ENCODE data around the gene RASAL3. TPM values are rescaled to one million over a fixed set of nuclear protein-coding genes. Genes with fewer than 3 reads are reported as not detected.

Gene RASAL3
- total and polyA plus RNA-seq, 2 donors (not counting 1 experiment from before 2014, with no cell fraction given): not detected

DNA sequence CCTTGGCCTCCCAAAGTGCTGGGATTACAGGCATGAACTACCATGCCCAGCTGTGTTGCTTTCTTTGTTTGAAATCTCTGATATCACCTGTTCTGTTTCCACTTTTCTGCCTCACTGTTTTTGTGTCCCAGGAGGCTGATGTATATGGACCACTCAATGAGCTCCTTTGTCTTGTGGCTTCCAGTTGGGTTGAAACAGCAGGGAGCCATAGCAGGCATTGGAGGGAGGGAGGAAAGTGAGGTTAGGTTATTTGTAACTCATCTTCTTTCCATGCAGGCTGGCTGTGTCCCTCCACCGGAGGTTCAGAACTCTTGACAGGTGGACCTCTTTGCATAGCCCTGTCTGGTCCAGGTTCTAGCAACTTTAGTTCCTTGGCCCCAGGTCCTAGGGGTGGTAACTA lies 37.9 kb upstream of the RASAL3 start:
- Histone ChIP-seq H3K9ac (ENCODE audit: insufficient read depth, low read length) (no peak overlapping the region), H3K27ac (ENCODE audit: insufficient read depth, low read length) (no peak overlapping the region), H3K4me2 (ENCODE audit: extremely low read depth, insufficient read depth, low read length) (no peak overlapping the region), H3K4me1 (ENCODE audit: control insufficient read depth, extremely low read depth, insufficient read depth, low read length) (no peaks in the 10 kb centered on the region), H3K9me3 (ENCODE audit: control insufficient read depth, insufficient read depth, low read depth, low read length) (no peaks in the 10 kb centered on the region), H3K27me3 (ENCODE audit: control insufficient read depth, insufficient read depth, low read length) (no peaks in the 10 kb centered on the region), H3K36me3 (ENCODE audit: control insufficient read depth, insufficient read depth, low read length) (no peaks in the 10 kb centered on the region), H3K79me2 (ENCODE audit: control insufficient read depth, insufficient read depth, low read length) (no peaks in the 10 kb centered on the region), H4K20me1 (ENCODE audit: control insufficient read depth, extremely low read depth, insufficient read depth, low read length) (no peaks in the 10 kb centered on the region), H2AFZ (ENCODE audit: low read length) (no peak overlapping the region), H3K4me3 (replicated peaks in 1 of 4; ENCODE audit: control extremely low read depth in 1 of 4, insufficient read depth in 1 of 4, low read depth in 3 of 4, low read length in 4 of 4) (no peak overlapping the region)
- no peak for DNase-seq (ENCODE audit: low read depth in 2 of 2)
- TF ChIP-seq, protein P1, sequence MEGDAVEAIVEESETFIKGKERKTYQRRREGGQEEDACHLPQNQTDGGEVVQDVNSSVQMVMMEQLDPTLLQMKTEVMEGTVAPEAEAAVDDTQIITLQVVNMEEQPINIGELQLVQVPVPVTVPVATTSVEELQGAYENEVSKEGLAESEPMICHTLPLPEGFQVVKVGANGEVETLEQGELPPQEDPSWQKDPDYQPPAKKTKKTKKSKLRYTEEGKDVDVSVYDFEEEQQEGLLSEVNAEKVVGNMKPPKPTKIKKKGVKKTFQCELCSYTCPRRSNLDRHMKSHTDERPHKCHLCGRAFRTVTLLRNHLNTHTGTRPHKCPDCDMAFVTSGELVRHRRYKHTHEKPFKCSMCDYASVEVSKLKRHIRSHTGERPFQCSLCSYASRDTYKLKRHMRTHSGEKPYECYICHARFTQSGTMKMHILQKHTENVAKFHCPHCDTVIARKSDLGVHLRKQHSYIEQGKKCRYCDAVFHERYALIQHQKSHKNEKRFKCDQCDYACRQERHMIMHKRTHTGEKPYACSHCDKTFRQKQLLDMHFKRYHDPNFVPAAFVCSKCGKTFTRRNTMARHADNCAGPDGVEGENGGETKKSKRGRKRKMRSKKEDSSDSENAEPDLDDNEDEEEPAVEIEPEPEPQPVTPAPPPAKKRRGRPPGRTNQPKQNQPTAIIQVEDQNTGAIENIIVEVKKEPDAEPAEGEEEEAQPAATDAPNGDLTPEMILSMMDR (conservative IDR thresholded peaks at IDR 0.05 in 1 of 2, IDR thresholded peaks at IDR 0.05 in 1 of 2; ENCODE audit: low read depth in 1 of 2, low read length in 2 of 2): no peak
- no peak for TF ChIP-seq EZH2 (IDR thresholded peaks at IDR 0.05; ENCODE audit: low read length, missing control alignments)

DNA sequence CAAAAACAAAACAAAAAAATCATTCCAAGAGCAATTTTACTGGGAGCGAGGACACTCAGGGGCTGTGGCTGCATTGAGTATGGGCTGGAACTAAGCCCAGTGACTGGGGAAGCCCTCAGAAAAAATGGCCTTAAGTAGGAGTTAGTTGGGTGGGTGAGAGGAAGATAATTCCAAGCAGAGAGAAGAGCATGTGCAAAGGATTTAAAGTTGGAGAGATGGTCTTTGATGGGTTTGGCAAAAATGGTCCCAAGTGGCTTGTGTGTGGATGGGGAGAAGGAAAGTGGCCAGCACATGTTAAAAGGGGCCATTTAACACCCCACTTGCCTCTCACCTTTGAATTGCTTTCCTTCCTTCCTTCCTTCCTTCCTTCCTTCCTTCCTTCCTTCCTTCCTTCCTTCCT lies 37.3 kb upstream of the RASAL3 start:
- Histone ChIP-seq H3K27me3 (ENCODE audit: control insufficient read depth, insufficient read depth, low read length) (no peaks in the 10 kb centered on the region), H3K4me1 (ENCODE audit: control insufficient read depth, extremely low read depth, insufficient read depth, low read length) (no peaks in the 10 kb centered on the region), H2AFZ (ENCODE audit: low read length) (no peak overlapping the region), H3K27ac (ENCODE audit: insufficient read depth, low read length) (no peak overlapping the region), H3K4me2 (ENCODE audit: extremely low read depth, insufficient read depth, low read length) (no peak overlapping the region), H3K36me3 (ENCODE audit: control insufficient read depth, insufficient read depth, low read length) (no peaks in the 10 kb centered on the region), H3K4me3 (replicated peaks in 1 of 4; ENCODE audit: control extremely low read depth in 1 of 4, insufficient read depth in 1 of 4, low read depth in 3 of 4, low read length in 4 of 4) (no peak overlapping the region), H4K20me1 (ENCODE audit: control insufficient read depth, extremely low read depth, insufficient read depth, low read length) (no peaks in the 10 kb centered on the region), H3K79me2 (ENCODE audit: control insufficient read depth, insufficient read depth, low read length) (no peaks in the 10 kb centered on the region), H3K9me3 (ENCODE audit: control insufficient read depth, insufficient read depth, low read depth, low read length) (no peaks in the 10 kb centered on the region), H3K9ac (ENCODE audit: insufficient read depth, low read length) (no peak overlapping the region)
- no peak for TF ChIP-seq EZH2 (IDR thresholded peaks at IDR 0.05; ENCODE audit: low read length, missing control alignments)
- DNase-seq (ENCODE audit: low read depth in 2 of 2): no peak

DNA sequence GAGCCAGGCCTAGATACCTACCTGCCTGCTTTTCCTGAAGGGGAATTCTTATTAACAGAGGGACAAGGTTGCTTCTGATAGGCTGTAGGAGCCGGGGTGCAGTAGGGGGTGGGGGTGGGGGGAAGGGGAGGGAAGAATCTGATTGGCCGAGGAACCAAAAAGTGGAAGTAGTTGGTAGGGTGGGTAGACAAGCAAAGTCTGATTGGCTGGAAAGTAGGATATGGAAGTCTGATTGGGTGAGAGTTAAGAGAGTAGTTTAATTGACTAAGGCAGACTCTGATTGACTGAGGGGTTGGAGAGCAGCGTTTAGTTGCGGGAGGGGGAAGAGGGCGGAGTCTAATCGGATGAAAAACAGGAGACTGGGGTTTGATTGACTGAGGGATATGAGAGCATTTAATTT lies 34.6 kb upstream of the RASAL3 start:
- no peak for DNase-seq (ENCODE audit: low read depth in 2 of 2)
- Histone ChIP-seq H3K4me1 (ENCODE audit: control insufficient read depth, extremely low read depth, insufficient read depth, low read length) (no peaks in the 10 kb centered on the region), H3K79me2 (ENCODE audit: control insufficient read depth, insufficient read depth, low read length) (no peaks in the 10 kb centered on the region), H3K36me3 (ENCODE audit: control insufficient read depth, insufficient read depth, low read length) (no peaks in the 10 kb centered on the region), H3K4me2 (ENCODE audit: extremely low read depth, insufficient read depth, low read length) (no peak overlapping the region), H3K9me3 (ENCODE audit: control insufficient read depth, insufficient read depth, low read depth, low read length) (no peaks in the 10 kb centered on the region), H4K20me1 (ENCODE audit: control insufficient read depth, extremely low read depth, insufficient read depth, low read length) (no peaks in the 10 kb centered on the region), H3K27ac (ENCODE audit: insufficient read depth, low read length) (no peak overlapping the region), H3K27me3 (ENCODE audit: control insufficient read depth, insufficient read depth, low read length) (no peaks in the 10 kb centered on the region), H2AFZ (ENCODE audit: low read length) (no peak overlapping the region), H3K9ac (ENCODE audit: insufficient read depth, low read length) (no peak overlapping the region), H3K4me3 (replicated peaks in 1 of 4; ENCODE audit: control extremely low read depth in 1 of 4, insufficient read depth in 1 of 4, low read depth in 3 of 4, low read length in 4 of 4) (no peak overlapping the region)
- TF ChIP-seq, protein P1 (conservative IDR thresholded peaks at IDR 0.05 in 1 of 2, IDR thresholded peaks at IDR 0.05 in 1 of 2; ENCODE audit: low read depth in 1 of 2, low read length in 2 of 2): no peak
- no peak for TF ChIP-seq EZH2 (IDR thresholded peaks at IDR 0.05; ENCODE audit: low read length, missing control alignments)

All from fibroblast of lung (primary cell).